Upper lobe of left lung (tissue), 4 donors: Measurements from ENCODE around the gene DCLK1.

ENCODE experiments used
- POLR2A ChIP-seq, 4 donors: fragments of 450-650 bp; IDR thresholded peaks; one replicate each; pipeline ENCODE4 v1.5.1; 2016 to 2017; ENCODE audit warnings: antibody characterized with exemption in 4 of 4, mild to moderate bottlenecking in 2 of 4
- TF ChIP-seq, protein P1 (sequence below), 6 experiments: fragments of 450-650 bp in 4 of 6; fragments of 200-600 bp in 2 of 6; sonication (generic) in 2 of 6; IDR thresholded peaks; one replicate each; pipeline ENCODE4 v1.5.1; 2016 to 2019; ENCODE audit warnings: antibody characterized with exemption in 6 of 6

DNA sequence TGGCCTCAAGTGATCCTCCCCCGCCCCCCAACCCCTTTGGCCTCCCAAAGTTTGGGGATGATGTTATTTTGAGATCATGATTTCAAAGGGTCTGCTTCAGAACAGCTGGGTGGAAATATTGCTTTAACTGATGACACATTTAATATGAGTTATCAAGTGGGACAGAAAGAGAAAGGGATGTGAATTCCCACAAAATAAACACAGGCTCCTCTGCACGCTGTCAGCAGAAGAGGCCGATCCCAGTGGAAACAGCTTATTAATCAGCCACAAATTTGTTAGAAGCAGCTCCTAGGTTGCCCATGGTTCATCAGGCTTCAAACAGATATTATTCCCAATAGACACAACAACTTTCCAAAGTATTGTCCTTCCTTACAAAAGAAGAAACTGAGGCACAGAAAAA lies 4.7 kb downstream of the DCLK1 start:
- TF ChIP-seq POLR2A (IDR thresholded peaks at IDR 0.05): no peak
- TF ChIP-seq, protein P1, sequence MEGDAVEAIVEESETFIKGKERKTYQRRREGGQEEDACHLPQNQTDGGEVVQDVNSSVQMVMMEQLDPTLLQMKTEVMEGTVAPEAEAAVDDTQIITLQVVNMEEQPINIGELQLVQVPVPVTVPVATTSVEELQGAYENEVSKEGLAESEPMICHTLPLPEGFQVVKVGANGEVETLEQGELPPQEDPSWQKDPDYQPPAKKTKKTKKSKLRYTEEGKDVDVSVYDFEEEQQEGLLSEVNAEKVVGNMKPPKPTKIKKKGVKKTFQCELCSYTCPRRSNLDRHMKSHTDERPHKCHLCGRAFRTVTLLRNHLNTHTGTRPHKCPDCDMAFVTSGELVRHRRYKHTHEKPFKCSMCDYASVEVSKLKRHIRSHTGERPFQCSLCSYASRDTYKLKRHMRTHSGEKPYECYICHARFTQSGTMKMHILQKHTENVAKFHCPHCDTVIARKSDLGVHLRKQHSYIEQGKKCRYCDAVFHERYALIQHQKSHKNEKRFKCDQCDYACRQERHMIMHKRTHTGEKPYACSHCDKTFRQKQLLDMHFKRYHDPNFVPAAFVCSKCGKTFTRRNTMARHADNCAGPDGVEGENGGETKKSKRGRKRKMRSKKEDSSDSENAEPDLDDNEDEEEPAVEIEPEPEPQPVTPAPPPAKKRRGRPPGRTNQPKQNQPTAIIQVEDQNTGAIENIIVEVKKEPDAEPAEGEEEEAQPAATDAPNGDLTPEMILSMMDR (IDR thresholded peaks at IDR 0.05): no peak
